GM21447 (cell line): ENCODE data around the gene CBLL2.
"Not testable (repeated sequence)": the region's sequence is repeated elsewhere in the genome, so short reads cannot be mapped to it uniquely, and the experiment has no call there.

Source experiments
- ATAC-seq: cut with Tn5 transposase; IDR thresholded peaks from one replicate; pipeline ENCODE4 v1.9.1; 2021; ENCODE audit not compliant: unreplicated experiment

CBLL2 gene, protein sequence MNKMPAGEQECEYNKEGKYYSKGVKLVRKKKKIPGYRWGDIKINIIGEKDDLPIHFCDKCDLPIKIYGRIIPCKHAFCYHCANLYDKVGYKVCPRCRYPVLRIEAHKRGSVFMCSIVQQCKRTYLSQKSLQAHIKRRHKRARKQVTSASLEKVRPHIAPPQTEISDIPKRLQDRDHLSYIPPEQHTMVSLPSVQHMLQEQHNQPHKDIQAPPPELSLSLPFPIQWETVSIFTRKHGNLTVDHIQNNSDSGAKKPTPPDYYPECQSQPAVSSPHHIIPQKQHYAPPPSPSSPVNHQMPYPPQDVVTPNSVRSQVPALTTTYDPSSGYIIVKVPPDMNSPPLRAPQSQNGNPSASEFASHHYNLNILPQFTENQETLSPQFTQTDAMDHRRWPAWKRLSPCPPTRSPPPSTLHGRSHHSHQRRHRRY

GRCh38 chrX:22272613-22273012 lies at the start of gene CBLL2:
CBLL2 (plus strand) TSS chrX:22272913; CDS start chrX:22272992, 79 bp downstream.
- ATAC-seq = no peak

GRCh38 chrX:22234380-22234779 lies 38.3 kb upstream of the CBLL2 start:
- ATAC-seq = no peak

- no peak for ATAC-seq
These were observed 35.2 kb upstream of the CBLL2 start for GRCh38 chrX:22237479-22237878.

DNA sequence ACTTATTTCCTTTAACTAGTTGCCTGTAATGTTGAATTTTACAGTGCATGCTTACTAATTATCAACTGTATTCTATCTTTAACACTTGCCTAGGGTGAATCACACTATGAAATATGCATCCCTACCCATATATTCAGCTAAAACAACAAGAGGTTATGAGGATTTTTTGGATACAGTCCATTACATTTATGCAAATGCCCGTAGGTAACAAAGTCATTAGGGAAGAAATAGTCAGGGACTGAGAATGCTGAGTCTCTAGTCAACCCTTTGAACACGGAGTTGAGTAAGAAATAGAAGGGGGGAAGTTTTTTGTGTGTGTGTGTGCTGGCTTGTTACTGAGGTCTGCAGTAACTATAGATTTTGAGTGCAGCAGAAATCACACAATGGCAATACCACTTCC lies 26.1 kb upstream of the CBLL2 start:
- ATAC-seq = no peak

- no peak for ATAC-seq
These were observed 25.5 kb upstream of the CBLL2 start for GRCh38 chrX:22247169-22247568.

GRCh38 chrX:22248401-22248800 lies 24.3 kb upstream of the CBLL2 start:
- ATAC-seq = no peak

DNA sequence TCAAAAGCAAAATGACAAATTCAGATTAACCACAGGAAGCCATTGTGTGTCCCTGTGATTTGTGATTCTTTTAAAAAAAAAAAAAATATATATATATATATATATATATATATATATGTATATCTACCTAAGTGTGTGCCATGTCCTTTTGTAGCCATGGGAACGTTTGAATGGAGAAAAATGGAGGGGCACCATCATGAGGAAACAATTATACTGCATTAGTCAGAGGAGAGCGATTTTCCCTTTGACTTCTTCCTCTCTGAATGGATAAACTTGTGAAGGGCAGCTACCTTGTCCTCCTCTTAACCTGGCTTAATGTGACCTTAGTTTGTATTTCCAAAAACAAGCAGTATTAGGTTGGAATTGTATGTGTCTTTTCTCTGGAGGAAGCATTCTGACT lies 23.3 kb upstream of the CBLL2 start:
- ATAC-seq = no peak

- no peak for ATAC-seq
These were observed 4.0 kb upstream of the CBLL2 start for GRCh38 chrX:22268706-22269105.

GRCh38 chrX:22273714-22274317 lies 1.1 kb downstream of the CBLL2 start:
- no peak for ATAC-seq

GRCh38 chrX:22276781-22277180 lies 4.1 kb downstream of the CBLL2 start:
- no peak for ATAC-seq

- no peak for ATAC-seq
These were observed 5.7 kb downstream of the CBLL2 start for GRCh38 chrX:22278375-22278774.

DNA sequence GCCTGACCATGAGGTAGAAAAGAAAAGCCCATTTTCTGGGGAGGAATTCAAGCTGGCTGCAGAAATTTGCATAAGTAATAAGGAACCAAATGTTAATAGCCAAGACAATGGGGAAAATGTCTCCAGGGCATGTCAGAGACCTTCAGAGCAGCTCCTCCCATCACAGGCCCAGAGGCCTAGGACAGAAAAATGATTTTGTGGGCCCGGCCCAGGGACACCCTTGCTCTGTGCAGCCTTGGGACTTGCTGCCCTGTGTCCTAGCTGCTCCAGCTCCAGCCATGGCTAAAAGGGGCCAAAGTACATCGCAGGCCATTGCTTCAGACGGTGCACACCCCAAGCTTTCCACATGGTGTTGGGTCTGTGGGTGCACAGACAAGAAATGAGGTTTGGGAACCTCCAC lies 16.5 kb downstream of the CBLL2 start:
- not testable (repeated sequence) for ATAC-seq

DNA sequence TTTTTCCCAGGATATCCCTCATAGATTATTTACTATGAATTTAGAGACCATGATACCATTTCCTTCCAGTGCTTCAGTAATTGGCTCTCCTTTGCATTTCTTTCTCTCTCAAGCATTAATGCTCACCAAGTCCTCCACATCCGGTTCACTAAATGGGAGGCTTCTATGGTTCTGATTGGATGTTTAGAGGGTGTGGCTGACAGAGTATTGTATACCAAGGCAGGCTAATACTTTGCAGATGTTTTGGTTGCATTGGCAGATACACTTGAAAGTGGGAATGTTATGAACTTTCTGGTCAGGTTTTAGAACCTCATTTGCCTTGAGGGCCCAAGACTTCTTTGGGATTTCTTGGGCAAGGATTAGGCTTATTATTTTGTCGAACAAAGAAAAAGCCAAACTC lies 24.2 kb downstream of the CBLL2 start:
- ATAC-seq = no peak

DNA sequence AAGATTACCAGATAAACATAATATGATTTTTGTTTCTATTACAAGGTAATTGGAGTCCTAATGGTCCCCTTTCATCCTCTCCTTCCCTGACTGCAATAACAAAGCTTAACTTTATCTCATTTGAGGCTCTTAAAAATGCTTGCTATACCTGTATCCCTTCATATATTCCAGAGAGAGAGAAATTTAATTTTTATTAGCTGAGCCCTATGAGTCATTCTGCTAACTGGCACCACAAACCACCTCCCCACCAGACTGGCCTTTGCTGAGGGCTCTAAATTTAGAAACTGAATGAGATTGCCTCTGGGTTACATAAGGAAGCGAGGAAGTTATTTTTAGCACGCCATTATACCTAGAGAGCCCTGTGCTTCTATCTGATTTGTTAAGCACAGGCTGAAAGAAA lies 27.4 kb downstream of the CBLL2 start:
- peak; percentile 94 for ATAC-seq

DNA sequence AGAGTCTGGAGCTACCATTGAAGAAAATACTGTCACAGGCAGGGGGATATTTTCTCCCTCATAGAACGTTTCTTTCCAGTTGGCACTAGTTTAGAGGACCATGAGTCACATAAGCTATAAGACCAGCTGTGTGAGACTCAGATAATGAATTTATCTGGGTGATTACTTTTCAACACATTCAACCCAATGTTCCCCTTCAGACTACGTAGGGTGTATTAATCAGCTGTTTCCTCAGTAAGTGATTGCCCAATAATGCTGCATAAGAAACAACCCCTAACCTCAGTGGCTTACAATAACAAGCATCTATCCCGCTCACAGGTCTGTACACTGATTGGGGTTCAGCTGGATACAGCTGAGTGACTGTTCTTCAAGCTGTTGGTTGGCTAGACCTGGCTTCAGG lies 38.1 kb downstream of the CBLL2 start:
- no peak for ATAC-seq

DNA sequence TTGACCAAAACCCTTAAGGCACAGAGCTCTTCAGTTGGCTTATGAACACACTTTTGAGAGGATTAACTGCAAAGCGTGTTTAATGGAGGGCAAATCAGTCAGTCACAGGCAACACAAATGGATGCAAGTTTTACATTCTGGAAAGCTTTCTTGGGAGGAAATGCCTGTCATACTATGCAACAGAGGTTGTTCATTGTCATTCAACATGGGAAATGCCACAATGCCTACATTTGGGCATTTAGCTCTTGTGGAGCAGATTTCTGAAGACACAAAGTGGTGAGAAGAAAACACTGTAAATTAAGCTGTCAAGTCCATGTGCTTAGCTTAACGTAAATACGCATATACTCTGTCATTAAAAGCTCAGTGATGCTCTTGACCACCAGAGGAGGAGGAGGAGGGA lies 41.1 kb downstream of the CBLL2 start:
- no peak for ATAC-seq

DNA sequence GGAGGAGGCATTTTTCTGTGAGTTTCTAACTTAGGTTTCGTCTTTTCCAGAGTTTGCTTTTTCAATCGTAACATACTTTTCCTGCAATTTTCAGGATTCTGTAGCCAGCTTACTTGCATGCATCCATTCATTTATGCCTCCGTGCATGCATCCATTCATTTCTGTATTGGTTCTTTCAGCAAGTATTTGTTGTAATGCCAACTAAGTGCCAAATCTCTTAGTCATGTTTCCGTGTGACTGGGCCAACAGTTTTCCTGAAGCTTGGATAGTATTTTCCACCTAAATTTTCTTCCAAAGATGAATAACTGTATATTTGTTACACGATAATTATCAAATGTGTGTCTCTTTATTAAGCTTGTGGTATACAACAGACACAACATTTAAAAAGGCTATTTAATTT lies 41.5 kb downstream of the CBLL2 start:
- no peak for ATAC-seq

- ATAC-seq = no peak
These were observed 42.0 kb downstream of the CBLL2 start for GRCh38 chrX:22314692-22315091.

- ATAC-seq = no peak
These were observed 42.4 kb downstream of the CBLL2 start for GRCh38 chrX:22315151-22315550.

GRCh38 chrX:22320236-22320873 lies 47.6 kb downstream of the CBLL2 start:
- ATAC-seq = no peak

GRCh38 chrX:22323541-22323940 lies 50.8 kb downstream of the CBLL2 start:
- ATAC-seq = no peak
